ENCODE data around the gene EXOC6B.
"Not testable (repeated sequence)": the region's sequence is repeated elsewhere in the genome, so short reads cannot be mapped to it uniquely, and the experiment has no call there.

EXOC6B gene

DNA sequence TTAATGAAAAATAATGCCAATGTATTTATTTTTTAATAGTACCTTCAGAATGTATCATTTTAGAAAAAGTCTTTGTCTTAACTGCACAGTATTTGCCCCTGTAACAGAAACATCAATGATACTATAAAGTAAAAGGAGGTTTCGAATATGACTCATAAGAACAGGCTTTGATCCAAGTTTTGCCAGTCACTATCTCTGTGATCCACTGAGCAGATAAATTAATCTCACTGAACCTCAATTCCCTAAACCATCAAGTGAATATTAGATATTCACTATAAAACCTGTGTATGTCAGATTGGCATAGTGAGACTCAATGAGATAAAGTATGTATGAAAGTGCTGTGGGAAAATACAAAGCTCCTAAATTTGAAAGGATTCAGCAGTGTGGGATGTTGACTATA is 292.1 kb downstream of the EXOC6B start:
- DNase-seq = no peak

DNA sequence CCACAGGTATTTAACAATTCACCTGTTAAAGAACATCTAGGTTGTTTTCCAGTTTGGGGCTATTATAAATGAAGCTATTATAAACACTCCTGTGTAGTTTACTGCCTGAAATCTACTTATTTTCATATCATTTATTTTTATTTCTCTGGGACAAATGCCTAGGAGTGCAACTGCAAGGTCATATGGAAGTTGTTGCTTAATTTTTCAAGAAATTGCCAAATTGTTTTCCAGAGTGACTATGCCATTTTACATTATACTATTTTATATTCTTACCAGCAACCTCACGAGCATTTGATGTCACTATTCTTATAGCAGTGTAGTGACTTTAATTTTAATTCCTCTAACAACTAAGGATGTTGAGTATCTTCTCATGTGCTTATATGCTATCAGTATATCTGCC is 298.4 kb downstream of the EXOC6B start:
- no peak for DNase-seq

DNA sequence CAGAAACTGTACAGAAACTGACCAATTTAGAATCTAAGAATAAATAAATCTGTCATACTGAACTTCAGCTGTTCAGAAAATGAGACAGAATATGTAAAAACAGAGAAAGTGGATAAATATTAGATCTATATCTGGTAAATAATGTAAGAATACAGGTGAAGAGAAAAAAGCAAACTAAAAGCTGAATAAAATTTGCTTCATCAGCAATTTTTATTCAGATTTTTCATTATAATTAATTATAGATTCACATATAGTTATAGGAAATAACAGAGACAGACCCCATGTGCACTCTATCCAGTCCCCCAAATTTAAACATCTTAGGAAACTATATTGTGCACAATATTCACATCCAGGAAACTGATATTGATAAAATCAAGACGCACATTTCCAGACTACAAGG is 299.2 kb downstream of the EXOC6B start:
- DNase-seq = no peak

DNA sequence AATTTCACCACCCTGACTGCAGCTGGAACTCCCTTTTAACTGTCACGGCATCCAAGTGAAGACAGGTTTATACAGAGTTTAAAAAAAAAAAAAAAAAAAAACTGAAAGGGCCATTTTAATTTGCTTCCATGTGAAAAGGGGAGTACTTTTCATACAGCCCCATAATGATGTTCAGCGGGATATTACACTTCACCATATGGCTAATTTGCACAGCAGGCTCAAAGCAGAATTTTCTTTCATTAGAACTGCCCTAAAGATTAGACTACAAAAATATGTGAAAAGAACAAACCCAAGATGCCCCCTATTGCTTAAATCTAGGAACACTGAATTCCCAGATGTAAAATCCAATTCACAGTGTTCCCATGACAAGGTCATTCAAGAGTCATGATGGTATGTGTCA is 301.8 kb downstream of the EXOC6B start:
- DNase-seq = no peak

DNA sequence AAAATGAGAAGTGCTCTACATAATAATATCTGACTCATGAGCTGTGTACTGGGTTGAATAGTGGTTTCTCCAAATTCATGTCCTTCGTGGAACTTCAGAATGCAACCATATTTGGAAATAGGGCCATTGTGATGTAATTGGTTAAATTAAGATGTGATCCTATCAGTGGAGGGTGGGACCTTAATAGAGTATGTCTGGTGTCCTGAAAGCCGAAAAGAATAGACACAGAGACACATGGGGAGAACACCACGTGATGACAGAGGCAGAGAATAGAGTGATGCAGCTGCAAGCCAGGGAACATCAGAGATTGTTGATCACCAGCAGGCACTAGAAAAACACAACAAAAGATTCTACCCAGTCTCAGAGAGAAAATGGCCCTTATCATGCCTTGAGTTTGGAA is 310.1 kb downstream of the EXOC6B start:
- no peak for DNase-seq

DNA sequence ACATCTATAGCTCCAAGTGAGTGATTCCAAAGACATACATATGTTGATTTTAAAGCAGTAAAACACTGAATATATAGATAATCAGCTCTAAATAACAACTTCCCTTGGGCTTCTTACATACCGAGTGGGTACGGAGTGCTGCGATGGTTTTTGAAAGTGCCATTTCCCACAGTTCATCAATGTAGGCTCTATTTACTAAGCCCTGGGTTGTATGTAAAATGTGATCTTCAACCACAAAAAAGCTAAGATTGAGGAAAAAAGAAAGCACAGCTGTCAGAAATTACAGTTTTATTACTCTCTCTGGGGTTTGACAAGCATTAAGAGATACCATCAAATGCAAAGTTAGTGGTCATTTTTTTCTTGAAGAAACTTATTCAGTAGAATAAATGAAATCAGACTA is 312.8 kb downstream of the EXOC6B start:
- no peak for DNase-seq

DNA sequence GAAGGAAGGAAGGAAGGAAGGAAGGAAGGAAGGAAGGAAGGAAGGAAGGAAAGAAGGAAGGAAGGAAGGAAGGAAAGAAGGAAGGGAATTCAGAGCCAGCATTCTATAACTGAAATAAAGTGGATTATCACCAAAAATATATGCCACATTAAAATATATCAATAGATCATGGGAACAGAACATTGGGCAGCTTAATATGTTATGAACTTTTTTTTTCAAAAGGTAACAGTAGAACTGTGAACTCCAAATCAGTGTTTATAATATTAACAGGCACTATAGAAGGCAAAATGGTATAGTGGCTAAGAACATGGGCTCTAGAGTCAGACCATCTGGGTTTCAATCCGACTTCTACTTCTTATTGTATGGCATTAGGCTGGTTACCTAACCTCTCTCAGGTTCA is 313.5 kb downstream of the EXOC6B start:
- no peak for DNase-seq

DNA sequence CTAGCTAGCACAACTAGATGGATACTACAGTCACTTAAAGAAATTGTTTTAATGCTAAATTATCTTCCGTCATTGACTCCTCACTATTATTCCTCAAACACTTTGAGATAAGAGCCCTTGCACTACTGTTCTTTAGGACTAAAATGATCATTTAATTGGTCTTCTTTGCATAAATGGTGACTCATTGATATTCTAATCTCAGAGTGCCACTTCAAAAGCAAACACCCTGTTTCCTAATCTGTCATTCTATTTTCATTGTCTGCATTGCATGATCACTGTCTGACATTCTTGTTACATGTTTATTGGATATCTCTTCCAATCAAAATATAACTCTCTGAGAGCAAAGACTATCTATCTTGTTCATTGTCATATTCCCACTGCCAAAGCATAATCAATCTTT is 313.9 kb downstream of the EXOC6B start:
- DNase-seq = no peak

DNA sequence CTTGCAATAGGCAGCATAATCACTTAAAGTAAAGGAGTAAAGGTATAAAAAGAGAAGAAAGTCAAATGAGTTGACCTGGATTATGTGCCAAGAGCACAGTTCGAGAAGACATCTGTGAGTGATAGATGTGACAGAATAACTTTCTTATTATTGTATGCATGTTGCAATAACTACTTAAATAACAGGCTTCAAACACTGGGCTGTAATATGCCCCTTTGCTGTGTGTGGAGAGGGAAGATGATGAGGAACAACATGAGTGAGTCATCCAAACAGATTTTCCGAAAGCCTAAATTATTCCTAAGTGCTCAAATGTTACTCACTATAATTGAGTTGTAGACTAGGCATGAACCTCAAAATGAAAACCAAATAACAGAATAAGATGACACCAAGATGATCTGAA is 328.1 kb downstream of the EXOC6B start:
- no peak for DNase-seq

DNA sequence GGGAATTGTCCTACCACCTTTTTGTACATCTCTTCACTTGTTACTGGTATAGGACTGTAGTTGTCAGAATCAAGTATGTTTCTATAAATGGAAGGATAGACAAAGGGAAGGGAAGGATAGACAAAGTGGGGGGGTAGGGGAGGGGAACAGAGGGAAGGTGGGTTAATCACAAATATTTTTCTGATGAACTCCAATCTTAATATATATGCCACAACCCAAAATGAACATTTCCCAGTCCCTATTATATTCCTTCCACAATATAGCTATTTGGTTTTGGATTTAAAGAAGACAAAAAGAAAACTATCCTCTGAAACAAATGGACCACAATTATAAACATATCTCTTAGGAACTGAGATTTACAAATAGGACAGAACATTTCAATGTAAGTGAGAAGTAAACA is 329.4 kb downstream of the EXOC6B start:
- no peak for DNase-seq

DNA sequence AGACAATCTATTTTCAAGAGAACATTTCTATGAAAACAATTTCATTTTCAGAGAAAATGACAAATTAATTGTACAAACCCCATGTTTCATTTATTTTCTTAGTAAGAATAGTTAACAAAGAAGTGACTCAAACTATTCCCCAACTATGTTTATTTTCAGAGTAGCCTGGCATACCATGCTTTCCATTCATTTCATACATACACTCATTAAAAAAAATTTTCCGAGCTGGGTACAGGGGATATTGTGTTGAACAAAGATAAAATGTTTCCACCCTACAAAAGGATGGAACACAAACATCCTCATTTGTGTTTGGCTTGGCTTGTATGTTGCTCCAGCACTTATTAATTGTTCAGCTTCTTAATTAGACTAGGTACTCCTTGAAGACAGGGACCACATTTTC is 331.4 kb downstream of the EXOC6B start:
- no peak for DNase-seq

DNA sequence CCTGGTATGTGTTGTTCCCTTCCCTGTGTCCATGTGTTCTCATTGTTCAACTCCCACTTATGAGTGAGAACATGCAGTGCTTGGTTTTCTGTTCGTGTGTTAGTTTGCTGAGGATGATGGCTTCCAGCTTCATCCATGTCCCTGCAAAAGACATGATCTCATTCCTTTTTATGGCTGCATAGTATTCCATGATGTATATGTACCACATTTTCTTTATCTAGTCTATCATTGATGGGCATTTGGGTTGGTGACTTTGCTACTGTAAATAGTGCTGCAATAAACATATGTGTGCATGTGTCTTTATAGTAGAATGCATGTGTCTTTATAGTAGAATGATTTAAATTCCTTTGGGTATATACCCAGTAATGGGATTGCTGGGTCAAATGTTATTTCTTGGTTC is 341.2 kb downstream of the EXOC6B start:
- not testable (repeated sequence) for DNase-seq

DNA sequence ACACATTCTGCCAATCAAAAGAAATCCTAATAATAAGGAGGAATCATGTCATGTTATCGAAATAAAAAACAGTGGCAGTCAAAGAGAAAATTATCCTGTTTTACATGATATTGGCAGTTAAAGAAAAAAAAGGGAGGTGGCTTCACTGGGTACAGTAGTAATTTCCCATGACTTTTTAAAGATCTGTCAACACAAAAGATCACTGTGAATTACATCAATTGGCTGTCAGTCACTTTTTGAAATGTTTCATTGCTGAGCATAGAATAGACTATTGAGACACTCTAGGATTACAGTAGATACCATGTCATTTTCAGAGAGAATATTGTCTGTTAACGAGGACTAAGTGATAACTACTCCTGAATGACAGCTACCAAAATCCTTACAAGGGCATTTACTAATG is 342.5 kb downstream of the EXOC6B start:
- no peak for DNase-seq

DNA sequence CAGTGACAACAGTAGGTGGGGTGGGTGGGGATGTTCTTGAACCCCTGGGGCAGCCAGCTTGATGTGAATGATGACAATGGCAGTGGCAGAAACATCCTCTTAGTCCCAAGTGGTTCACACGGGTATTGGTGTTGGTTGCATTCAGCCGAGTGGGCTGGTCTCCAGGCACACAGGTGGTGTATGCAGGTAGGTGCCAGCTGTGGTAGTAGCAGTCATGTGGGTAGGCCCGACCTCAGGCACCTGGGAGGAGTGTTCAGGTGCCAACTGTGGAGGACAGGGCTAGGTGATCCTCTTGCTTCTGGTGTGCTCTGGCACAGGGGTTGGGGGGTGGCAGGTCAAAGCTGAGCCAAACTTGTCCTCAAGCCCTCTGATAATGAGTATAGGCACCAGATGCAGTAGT is 350.6 kb downstream of the EXOC6B start:
- DNase-seq = no peak

DNA sequence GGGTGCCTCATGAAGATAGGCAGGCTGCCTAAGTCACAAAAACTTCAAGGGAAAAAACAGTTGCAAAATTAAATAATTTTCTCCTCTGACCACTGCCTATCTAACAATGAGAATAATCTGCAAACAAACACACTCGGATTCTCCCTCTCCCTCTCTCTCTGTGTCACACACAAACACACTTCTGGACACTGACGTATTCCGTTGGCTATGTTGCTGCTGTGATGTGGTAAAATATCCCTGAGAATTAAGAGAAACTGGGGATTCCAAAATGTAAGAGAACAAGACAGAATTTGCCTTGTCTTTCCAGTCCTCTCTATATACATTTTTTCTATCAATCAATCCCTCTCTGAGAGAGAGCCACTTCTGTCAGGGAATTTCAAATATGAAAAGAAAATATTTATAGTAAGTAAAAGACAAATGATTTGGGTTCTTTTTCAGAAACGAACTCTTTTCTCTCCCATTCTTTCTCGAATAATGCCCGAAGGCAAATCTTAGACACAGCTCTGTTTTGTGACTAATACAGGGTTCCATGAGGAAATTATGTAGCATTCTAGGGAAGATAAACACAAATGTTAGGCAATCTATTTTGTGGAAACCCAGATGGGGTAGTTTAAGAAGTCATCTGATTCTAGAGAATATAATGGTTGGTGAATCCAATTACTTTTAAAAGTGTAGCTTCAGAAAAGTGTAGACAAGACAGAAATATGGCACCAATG is 367.9 kb downstream of the EXOC6B start:
- no peak for DNase-seq

DNA sequence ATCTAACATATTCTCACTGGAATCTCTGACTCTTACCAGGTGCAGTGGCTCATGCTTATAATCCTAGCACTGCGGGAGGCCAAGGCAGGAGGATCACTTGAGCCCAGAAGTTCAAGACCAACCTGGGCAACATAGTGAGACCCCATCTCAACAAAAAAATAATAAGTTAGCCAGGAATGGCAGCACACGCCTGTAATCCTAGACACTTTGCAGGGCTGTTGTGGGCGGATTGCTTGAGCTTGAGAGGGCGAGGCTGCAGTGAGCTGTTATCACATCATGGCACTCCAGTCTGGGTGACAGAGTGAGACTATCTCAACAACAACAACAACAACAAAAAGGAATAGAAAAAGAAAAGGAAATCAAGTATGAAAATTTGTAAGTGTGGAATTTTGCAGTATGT is 371.6 kb downstream of the EXOC6B start:
- DNase-seq = no peak

DNA sequence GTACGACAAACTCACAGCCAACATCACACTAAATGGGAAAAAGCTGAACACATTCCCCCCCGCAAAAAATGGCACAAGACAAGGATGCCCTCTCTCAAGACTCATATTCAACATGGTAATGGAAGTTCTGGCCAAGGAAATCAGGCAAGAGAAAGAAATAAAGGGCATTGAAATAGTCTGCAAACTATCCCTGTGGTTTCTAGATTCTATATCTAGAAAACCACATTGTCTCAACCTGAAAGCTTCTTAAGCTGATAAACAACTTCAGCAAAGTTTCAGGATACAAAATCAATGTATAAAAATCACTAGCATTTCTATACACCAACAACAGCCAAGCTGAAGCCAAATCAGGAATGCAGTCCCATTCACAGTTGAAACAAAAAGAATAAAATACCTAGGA is 383.6 kb downstream of the EXOC6B start:
- peak; percentile 7 for DNase-seq

DNA sequence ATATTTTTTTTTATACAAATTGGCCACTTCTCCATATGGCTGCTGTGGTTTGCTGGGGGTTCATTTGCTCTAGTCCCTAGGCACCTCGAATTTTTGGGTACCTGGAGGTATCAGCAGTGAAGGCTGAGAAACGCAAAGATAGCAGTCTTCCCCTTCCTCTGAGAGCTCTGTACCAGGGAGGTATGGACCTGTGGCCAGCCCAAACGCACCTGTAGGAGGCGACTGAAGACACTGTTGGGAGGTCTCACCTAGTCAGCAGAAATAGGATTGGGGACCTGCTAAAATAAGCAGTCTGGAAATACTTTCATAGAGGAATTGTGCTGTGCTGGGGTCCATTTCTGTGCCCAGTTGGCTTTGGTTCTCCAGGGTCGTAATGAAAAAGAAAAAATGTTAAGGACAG is 385.9 kb downstream of the EXOC6B start:
- DNase-seq = no peak

DNA sequence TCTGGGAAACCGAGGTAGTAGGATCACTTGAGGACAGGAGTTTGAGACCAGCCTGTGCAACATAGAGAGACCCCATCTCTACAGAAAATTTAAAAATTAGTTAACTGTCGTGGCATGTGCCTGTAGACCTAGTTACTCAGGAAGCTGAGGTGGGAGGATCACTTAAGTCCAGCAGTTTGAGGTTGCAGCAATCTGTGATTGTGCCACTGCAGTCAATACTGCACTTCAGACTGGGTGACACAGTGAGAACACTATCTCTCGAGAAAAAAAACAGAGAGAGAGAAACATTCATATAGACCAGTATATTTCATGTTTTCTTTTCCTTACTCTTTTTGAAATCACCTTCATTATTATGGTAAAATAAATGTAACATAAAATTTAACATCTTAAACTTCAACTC is 387.5 kb downstream of the EXOC6B start:
- DNase-seq = no peak

DNA sequence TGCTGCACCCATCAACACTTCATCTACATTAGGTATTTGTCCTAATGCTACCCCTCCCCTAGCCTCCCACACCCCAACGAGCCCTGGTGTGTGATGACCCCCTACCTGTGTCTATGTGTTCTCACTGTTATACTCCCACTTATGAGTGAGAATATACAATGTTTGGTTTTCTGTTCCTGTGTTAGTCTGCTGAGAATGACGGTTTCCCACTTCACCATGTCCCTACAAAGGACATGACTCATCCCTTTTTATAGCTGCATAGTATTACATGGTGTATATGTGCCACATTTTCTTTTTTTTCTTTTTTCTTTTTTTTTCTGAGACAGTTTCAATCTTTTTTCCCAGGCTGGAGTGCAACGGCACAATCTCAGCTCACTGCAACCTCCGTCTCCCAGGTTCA is 394.1 kb downstream of the EXOC6B start:
- DNase-seq = no peak

DNA sequence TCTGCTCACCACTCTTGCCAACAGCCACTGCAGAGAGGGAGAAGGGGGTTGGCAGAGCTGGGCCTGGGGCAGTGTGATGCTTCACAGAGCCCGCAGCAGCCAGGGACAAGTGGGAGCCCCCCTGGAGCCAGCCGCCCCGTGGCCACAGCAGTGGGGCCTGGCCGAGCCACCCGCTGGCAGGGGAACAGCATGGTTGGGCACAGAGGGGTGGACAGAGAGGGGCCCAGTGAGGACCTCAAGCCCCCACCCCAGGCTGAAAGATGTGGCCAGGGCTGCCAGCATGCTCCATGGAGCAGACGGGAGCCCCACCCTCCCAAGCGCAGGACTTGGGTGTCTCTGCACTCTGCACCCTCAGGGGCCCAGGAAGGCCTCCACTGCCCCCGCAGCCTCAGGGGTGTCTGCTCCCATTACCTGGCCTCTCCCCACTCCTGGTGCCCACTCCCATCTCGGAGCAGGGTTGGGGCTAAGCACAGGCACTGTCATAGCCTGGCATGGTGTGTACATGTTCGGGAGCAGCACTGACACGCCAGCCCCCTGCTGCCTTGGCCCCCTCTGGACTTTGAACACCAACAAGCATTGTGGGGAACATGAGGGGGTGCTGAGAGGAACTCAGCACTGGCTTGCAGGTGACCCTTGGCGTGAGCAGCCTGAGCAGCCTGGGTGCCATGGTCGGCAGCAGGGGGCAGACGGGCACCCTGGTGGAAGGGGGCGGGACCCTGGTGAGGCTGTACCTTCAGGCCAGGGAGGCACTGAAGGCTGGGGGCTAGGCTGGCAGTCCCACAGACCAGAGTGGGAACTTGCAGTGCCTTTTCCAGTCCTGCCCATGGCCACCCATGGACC is 398.6 kb downstream of the EXOC6B start:
- no peak for DNase-seq

DNA sequence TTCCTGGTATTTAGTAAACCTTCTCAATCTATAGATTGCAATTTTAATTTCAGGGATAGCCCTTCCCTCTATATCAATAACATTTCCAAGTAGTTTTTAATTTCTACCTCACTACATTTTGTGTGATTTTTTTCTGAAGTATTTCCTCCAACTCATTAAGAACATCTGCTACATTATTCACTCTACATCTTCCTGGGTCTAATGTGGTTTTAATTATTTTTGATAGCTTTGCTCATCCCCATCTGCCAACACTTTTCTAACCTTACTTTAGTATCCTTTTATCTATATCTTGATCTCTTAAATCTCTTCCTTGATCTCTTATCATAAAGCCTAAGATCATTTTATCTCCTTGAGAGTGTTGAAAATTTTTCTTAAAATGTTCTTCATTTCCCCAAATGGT is 399.8 kb downstream of the EXOC6B start:
- no peak for DNase-seq

DNA sequence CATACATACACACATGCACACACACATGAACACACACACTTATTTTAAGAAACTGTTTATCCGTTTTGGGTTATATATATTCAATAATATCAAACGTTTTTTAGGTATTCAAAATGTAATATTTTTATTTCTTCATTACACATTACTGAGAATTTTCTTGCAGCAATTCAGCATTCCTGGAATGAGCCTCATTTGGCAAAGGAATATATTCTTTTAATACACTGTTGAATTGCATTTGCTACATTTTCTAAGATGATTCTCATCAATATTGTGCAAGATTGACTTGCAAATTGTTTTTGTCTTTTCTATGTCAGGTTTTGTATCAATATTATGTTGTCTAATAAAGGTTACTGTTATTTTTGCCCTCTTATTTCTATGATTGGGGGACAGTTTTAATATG is 402.1 kb downstream of the EXOC6B start:
- DNase-seq = no peak

DNA sequence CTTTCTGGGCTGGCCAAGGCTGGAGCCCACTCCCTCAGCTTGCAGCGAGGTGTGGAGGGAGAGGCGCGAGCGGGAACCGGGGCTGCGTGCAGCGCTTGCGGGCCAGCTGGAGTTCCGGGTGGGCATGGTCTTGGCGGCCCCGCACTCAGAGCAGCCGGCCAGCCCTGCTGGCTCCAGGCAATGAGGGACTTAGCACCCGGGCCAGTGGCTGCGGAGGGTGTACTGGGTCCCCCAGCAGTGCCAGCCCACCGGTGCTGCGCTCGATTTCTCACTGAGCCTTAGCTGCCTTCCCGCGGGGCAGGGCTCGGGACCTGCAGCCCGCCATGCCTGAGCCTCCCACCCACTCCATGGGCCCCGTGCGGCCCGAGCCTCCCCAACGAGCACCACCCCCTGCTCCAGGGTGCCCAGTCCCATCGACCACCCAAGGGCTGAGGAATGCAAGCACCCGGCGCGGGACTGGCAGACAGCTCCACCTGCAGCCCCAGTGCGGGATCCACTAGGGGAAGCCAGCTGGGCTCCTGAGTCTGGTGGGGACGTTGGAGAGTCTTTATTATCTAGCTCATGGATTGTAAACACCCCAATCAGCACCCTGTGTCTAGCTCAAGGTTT is 404.0 kb downstream of the EXOC6B start:
- DNase-seq = not testable (repeated sequence)
